HFF-Myc (cell line): ENCODE results near the gene MIA2.
"Not testable (repeated sequence)": the region's sequence is repeated elsewhere in the genome, so short reads cannot be mapped to it uniquely, and the experiment has no call there.

ENCODE experiments used
- DNase-seq: peaks from one replicate; pipeline ENCODE4 v3.0.0-alpha.2; 2011; ENCODE audit warnings: low read depth; ENCODE audit errors: extremely low read depth
- H3K4me3 ChIP-seq: replicated peaks from 2 replicates; pipeline ENCODE4 v1.5.1; 2011; ENCODE audit warnings: low read depth, mild to moderate bottlenecking, control low read depth, low read length
- TF ChIP-seq, protein P1 (sequence below): IDR thresholded peaks from 2 replicates; pipeline ENCODE4 v1.5.1; 2012; ENCODE audit warnings: mild to moderate bottlenecking, low read depth, low read length, control low read depth; ENCODE audit errors: missing control alignments

The MIA2 gene

DNA sequence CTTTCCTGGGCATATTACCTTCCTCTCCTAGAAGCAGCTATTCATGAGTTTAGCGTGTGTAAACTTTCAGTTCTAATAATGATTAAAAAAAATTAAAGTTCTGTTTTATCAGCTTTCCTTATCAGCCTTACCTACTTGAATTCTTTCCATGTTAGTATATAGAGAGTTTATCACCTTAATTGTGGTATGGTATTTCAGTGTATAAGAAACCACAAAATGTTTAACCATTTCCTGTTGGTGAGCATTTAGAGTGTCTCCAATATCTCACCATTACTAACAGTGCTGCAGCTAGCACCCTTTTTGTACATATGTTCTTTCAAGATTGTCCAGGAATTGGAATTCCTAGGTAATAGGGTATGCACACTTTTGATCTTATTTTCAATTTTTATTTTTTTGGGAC, 109.1 kb downstream of the MIA2 start:
- TF ChIP-seq, protein P1, sequence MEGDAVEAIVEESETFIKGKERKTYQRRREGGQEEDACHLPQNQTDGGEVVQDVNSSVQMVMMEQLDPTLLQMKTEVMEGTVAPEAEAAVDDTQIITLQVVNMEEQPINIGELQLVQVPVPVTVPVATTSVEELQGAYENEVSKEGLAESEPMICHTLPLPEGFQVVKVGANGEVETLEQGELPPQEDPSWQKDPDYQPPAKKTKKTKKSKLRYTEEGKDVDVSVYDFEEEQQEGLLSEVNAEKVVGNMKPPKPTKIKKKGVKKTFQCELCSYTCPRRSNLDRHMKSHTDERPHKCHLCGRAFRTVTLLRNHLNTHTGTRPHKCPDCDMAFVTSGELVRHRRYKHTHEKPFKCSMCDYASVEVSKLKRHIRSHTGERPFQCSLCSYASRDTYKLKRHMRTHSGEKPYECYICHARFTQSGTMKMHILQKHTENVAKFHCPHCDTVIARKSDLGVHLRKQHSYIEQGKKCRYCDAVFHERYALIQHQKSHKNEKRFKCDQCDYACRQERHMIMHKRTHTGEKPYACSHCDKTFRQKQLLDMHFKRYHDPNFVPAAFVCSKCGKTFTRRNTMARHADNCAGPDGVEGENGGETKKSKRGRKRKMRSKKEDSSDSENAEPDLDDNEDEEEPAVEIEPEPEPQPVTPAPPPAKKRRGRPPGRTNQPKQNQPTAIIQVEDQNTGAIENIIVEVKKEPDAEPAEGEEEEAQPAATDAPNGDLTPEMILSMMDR, result no peak
- no peak for DNase-seq
- no peak overlapping the region for H3K4me3 ChIP-seq

DNA sequence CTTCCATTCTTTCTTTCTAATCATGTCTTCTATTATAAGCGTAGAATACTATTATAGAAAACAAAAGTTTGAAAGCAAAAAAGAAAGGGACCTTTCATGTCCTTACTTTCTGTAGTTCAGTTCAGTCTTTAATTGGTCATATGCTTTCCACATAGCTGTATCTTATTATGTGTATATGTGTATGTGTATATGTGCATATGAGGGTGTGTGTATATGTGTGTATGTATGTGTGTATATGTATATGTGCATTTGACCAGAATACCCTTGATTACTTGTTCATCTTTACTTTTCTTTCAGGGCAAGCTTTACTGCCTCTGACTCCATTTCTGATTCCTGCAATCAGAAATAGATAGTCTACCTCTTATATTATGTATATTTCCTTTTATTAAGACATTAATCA, 109.9 kb downstream of the MIA2 start:
- H3K4me3 ChIP-seq, result no peak overlapping the region
- DNase-seq, result no peak
- TF ChIP-seq, protein P1, result no peak

DNA sequence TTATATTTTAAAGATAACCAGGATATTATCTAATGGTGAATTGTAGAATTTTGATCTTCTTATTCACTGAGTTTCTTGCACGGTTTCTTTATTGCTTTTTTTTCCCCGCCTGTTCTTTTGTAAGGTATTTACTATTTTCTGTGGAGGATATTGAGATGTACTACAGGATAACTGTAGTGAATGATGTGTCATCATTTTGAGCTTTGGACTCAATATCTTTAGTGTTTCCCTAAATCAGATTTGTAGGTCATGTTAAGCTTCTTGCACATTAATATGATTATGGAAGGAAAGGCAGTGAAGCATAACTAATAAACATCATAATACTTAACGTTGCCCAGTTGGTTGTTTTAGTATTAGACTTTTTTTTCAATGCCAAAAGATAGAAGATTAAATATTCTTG, 117.2 kb downstream of the MIA2 start:
- H3K4me3 ChIP-seq, result no peak overlapping the region
- no peak for DNase-seq
- TF ChIP-seq, protein P1, result no peak

DNA sequence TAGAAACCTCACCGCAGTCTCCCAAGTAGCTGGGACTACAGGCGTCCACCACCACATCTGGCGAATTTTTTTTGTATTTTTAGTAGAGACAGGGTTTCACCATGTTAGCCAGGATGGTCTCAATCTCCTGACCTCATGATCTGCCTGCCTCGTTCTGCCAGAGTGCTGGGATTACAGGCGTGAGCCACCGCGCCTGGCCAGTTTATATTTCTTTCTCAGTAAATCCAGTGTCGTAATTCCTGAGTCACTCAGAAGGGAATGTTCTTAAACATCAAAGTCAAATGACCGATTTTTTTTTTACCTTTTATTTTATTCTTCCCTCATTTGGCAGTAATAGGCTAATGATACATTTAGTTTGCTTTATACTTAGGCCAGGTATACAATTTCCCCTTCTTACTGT, 118.0 kb downstream of the MIA2 start:
- H3K4me3 ChIP-seq, result no peak overlapping the region
- DNase-seq, result no peak
- TF ChIP-seq, protein P1, result no peak

DNA sequence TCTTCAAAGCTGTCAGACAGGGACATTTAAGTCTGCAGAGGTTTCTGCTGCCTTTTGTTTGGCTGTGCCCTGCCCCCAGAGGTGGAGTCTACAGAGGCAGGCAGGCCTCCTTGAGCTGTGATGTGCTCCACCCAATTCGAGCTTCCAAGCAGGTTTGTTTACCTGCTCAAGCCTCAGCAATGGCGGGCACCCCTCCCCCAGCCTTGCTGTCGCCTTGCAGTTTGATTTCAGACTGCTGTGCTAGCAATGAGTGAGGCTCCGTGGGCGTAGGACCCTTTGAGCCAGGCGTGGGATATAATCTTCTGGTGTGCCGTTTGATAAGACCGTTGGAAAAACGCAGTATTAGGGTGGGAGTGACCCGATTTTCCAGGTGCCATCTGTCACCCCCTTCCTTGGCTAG, 125.4 kb downstream of the MIA2 start:
- not testable (repeated sequence) for DNase-seq, H3K4me3 ChIP-seq

DNA sequence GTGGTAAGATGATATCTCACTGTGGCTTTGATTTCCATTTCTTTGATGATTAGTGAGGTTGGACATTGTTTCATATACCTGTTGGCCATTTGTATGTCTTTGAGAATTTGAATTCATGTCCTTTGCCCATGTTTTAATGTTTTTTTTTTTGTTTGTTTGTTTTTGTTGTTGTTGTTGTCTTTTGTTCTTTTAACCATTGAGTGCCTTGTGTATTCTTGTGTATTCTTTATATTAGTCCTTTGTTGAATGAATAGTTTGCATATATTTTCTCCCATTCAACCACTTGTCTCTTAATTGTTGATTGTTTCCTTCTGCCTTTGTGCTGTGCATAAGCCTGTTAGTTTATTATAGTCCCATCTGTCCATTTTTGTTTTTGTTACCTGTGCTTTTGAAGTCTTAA, 126.6 kb downstream of the MIA2 start:
- TF ChIP-seq, protein P1, result no peak
- DNase-seq, result no peak
- no peak overlapping the region for H3K4me3 ChIP-seq

DNA sequence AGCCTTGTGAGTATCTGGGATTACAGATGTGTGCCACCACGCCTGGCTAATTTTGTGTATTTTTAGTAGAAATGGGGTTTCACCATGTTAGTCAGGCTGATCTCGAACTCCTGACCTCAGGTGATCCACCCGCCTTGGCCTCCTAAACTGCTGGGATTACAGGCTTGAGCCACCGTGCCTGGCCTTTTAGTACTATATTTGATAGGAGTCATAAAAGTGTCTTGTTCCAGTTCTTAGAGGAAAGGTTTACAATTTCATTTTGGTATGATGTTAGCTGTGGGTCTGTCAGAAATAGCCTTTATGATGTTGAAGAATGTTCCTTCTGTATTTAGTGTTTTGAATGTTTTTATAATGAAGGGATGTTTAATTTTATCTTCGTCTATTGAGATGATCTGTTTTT, 127.8 kb downstream of the MIA2 start:
- not testable (repeated sequence) for DNase-seq, H3K4me3 ChIP-seq

DNA sequence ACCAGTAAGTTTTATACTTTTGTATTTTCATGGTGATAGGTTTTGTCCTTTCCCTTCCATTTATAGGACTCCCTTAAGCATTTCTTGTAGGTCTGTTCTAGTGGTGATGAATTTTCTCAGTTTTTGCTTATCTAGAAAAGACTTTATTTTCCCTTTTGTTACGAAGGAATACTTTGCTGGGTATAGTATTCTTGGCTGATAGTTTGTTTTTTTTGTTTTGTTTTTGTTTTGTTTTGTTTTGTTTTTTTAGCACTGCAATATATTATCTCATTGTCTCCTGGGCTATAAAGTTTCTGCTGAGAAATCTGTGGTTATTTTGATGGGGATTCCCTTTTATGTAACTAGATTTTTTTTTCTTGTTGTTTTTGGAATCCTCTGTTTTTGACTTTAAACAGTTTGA, 130.8 kb downstream of the MIA2 start:
- no peak for DNase-seq
- TF ChIP-seq, protein P1, result no peak
- H3K4me3 ChIP-seq, result no peak overlapping the region
